ENCODE measurements around the gene DPF1.

Gene DPF1

GRCh38 chr19:38199340-38199739 lies 24.7 kb downstream of the DPF1 start:
- no peak for DNase-seq
- Histone ChIP-seq H3K4me1 (peaks cover 6% of the 10 kb centered on the region; the same call in 1 of the 2 replicates), H3K27me3 (no peaks in the 10 kb centered on the region), H3K36me3 (peaks cover 3% of the 10 kb centered on the region; the same call in 1 of the 2 replicates), H3K4me3 (ENCODE audit: low read depth, low read length) (no peak overlapping the region), H3K9me3 (no peaks in the 10 kb centered on the region)
- TF ChIP-seq CTCF (IDR thresholded peaks at IDR 0.05; ENCODE audit: low read depth, low read length), result no peak

- no peak overlapping the region for H3K4me3 ChIP-seq (ENCODE audit: low read depth, low read length)
- no peak for DNase-seq
- no peaks in the 10 kb centered on the region for H3K9me3 ChIP-seq
- no peak for TF ChIP-seq CTCF (IDR thresholded peaks at IDR 0.05; ENCODE audit: low read depth, low read length)
- H3K36me3 ChIP-seq, result peaks cover 3% of the 10 kb centered on the region; the same call in 1 of the 2 replicates
- H3K27me3 ChIP-seq, result no peaks in the 10 kb centered on the region
- H3K4me1 ChIP-seq, result peaks cover 6% of the 10 kb centered on the region; the same call in 1 of the 2 replicates
Observed at GRCh38 chr19:38197937-38198704, 25.9 kb downstream of the DPF1 start.

GRCh38 chr19:38196948-38197656 lies 26.9 kb downstream of the DPF1 start:
- H3K9me3 ChIP-seq, result no peaks in the 10 kb centered on the region
- TF ChIP-seq CTCF (IDR thresholded peaks at IDR 0.05; ENCODE audit: low read depth, low read length), result no peak
- H3K4me1 ChIP-seq, result peaks cover 6% of the 10 kb centered on the region; the same call in 1 of the 2 replicates
- peaks cover 3% of the 10 kb centered on the region; the same call in 1 of the 2 replicates for H3K36me3 ChIP-seq
- DNase-seq, result no peak
- H3K27me3 ChIP-seq, result no peaks in the 10 kb centered on the region
- no peak overlapping the region for H3K4me3 ChIP-seq (ENCODE audit: low read depth, low read length)

- peaks cover 3% of the 10 kb centered on the region; the same call in 1 of the 2 replicates for H3K36me3 ChIP-seq
- H3K4me1 ChIP-seq, result peaks cover 6% of the 10 kb centered on the region; the same call in 1 of the 2 replicates
- H3K4me3 ChIP-seq (ENCODE audit: low read depth, low read length), result no peak overlapping the region
- H3K27me3 ChIP-seq, result no peaks in the 10 kb centered on the region
- TF ChIP-seq CTCF (IDR thresholded peaks at IDR 0.05; ENCODE audit: low read depth, low read length), result no peak
- DNase-seq, result no peak
- no peaks in the 10 kb centered on the region for H3K9me3 ChIP-seq
Observed at GRCh38 chr19:38196245-38196837, 27.7 kb downstream of the DPF1 start.

GRCh38 chr19:38195237-38195636 lies 28.8 kb downstream of the DPF1 start:
- TF ChIP-seq CTCF (IDR thresholded peaks at IDR 0.05; ENCODE audit: low read depth, low read length), result no peak
- Histone ChIP-seq H3K4me1 (peaks cover 6% of the 10 kb centered on the region; the same call in 1 of the 2 replicates), H3K36me3 (peaks cover 3% of the 10 kb centered on the region; the same call in 1 of the 2 replicates), H3K4me3 (ENCODE audit: low read depth, low read length) (no peak overlapping the region), H3K27me3 (no peaks in the 10 kb centered on the region), H3K9me3 (no peaks in the 10 kb centered on the region)
- no peak for DNase-seq
